Measurements from ENCODE around the gene C1QB.
"Not testable (repeated sequence)": the region's sequence is repeated elsewhere in the genome, so short reads cannot be mapped to it uniquely, and the experiment has no call there.

- TF ChIP-seq, protein P1, sequence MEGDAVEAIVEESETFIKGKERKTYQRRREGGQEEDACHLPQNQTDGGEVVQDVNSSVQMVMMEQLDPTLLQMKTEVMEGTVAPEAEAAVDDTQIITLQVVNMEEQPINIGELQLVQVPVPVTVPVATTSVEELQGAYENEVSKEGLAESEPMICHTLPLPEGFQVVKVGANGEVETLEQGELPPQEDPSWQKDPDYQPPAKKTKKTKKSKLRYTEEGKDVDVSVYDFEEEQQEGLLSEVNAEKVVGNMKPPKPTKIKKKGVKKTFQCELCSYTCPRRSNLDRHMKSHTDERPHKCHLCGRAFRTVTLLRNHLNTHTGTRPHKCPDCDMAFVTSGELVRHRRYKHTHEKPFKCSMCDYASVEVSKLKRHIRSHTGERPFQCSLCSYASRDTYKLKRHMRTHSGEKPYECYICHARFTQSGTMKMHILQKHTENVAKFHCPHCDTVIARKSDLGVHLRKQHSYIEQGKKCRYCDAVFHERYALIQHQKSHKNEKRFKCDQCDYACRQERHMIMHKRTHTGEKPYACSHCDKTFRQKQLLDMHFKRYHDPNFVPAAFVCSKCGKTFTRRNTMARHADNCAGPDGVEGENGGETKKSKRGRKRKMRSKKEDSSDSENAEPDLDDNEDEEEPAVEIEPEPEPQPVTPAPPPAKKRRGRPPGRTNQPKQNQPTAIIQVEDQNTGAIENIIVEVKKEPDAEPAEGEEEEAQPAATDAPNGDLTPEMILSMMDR (IDR thresholded peaks at IDR 0.05; ENCODE audit: insufficient read depth, low read length), result not testable (repeated sequence)
- TF ChIP-seq, protein P2, sequence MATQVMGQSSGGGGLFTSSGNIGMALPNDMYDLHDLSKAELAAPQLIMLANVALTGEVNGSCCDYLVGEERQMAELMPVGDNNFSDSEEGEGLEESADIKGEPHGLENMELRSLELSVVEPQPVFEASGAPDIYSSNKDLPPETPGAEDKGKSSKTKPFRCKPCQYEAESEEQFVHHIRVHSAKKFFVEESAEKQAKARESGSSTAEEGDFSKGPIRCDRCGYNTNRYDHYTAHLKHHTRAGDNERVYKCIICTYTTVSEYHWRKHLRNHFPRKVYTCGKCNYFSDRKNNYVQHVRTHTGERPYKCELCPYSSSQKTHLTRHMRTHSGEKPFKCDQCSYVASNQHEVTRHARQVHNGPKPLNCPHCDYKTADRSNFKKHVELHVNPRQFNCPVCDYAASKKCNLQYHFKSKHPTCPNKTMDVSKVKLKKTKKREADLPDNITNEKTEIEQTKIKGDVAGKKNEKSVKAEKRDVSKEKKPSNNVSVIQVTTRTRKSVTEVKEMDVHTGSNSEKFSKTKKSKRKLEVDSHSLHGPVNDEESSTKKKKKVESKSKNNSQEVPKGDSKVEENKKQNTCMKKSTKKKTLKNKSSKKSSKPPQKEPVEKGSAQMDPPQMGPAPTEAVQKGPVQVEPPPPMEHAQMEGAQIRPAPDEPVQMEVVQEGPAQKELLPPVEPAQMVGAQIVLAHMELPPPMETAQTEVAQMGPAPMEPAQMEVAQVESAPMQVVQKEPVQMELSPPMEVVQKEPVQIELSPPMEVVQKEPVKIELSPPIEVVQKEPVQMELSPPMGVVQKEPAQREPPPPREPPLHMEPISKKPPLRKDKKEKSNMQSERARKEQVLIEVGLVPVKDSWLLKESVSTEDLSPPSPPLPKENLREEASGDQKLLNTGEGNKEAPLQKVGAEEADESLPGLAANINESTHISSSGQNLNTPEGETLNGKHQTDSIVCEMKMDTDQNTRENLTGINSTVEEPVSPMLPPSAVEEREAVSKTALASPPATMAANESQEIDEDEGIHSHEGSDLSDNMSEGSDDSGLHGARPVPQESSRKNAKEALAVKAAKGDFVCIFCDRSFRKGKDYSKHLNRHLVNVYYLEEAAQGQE (IDR thresholded peaks at IDR 0.05; ENCODE audit: insufficient replicate concordance, low read depth), result not testable (repeated sequence)
- not testable (repeated sequence) for TF ChIP-seq POLR2AphosphoS5 (IDR thresholded peaks at IDR 0.05; ENCODE audit: low read depth)
Measured at GRCh38 chr1:22706100-22706499, 53.1 kb downstream of the C1QB start.

Measured in HL-60 (cell line).